GM23338 (cell line): ENCODE results near the gene FASN.

Source experiments
- EZH2 ChIP-seq: fragments of 200-600 bp; sonication (generic); IDR thresholded peaks from one replicate; pipeline ENCODE4 v1.8.0; 2017; ENCODE audit warnings: antibody characterized with exemption, mild to moderate bottlenecking, low read depth; ENCODE audit not compliant: unreplicated experiment
- EZH2phosphoT487 ChIP-seq: fragments of 200-600 bp; sonication (generic); IDR thresholded peaks from one replicate; pipeline ENCODE4 v1.8.1; 2018; ENCODE audit warnings: antibody characterized with exemption; ENCODE audit not compliant: unreplicated experiment
- POLR2AphosphoS5 ChIP-seq: IDR thresholded peaks from 2 replicates; pipeline ENCODE4 v1.6.1; 2016; ENCODE audit warnings: antibody characterized with exemption, low read depth
- TF ChIP-seq, protein P1 (sequence below), 2 experiments: fragments of 200-600 bp in 1 of 2; sonication (generic) in 1 of 2; conservative IDR thresholded peaks; 2 replicates each; pipeline versions ENCODE4 v1.5.1 to v1.6.1; 2016 to 2017; ENCODE audit warnings: antibody characterized with exemption in 2 of 2, low read depth in 2 of 2, mild to moderate bottlenecking in 2 of 2, moderate library complexity in 1 of 2
- TF ChIP-seq, protein P2 (sequence below): IDR thresholded peaks from one replicate; pipeline ENCODE4 v1.6.1; 2018; ENCODE audit warnings: antibody characterized with exemption; ENCODE audit not compliant: unreplicated experiment

GRCh38 chr17:82118815-82119380 is 20.9 kb upstream of the FASN start:
- no peak for TF ChIP-seq EZH2phosphoT487
- TF ChIP-seq, protein P1, sequence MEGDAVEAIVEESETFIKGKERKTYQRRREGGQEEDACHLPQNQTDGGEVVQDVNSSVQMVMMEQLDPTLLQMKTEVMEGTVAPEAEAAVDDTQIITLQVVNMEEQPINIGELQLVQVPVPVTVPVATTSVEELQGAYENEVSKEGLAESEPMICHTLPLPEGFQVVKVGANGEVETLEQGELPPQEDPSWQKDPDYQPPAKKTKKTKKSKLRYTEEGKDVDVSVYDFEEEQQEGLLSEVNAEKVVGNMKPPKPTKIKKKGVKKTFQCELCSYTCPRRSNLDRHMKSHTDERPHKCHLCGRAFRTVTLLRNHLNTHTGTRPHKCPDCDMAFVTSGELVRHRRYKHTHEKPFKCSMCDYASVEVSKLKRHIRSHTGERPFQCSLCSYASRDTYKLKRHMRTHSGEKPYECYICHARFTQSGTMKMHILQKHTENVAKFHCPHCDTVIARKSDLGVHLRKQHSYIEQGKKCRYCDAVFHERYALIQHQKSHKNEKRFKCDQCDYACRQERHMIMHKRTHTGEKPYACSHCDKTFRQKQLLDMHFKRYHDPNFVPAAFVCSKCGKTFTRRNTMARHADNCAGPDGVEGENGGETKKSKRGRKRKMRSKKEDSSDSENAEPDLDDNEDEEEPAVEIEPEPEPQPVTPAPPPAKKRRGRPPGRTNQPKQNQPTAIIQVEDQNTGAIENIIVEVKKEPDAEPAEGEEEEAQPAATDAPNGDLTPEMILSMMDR (conservative IDR thresholded peaks at IDR 0.05; ENCODE audit: low read depth in 2 of 2): no peak
- no peak for TF ChIP-seq POLR2AphosphoS5
- TF ChIP-seq, protein P2, sequence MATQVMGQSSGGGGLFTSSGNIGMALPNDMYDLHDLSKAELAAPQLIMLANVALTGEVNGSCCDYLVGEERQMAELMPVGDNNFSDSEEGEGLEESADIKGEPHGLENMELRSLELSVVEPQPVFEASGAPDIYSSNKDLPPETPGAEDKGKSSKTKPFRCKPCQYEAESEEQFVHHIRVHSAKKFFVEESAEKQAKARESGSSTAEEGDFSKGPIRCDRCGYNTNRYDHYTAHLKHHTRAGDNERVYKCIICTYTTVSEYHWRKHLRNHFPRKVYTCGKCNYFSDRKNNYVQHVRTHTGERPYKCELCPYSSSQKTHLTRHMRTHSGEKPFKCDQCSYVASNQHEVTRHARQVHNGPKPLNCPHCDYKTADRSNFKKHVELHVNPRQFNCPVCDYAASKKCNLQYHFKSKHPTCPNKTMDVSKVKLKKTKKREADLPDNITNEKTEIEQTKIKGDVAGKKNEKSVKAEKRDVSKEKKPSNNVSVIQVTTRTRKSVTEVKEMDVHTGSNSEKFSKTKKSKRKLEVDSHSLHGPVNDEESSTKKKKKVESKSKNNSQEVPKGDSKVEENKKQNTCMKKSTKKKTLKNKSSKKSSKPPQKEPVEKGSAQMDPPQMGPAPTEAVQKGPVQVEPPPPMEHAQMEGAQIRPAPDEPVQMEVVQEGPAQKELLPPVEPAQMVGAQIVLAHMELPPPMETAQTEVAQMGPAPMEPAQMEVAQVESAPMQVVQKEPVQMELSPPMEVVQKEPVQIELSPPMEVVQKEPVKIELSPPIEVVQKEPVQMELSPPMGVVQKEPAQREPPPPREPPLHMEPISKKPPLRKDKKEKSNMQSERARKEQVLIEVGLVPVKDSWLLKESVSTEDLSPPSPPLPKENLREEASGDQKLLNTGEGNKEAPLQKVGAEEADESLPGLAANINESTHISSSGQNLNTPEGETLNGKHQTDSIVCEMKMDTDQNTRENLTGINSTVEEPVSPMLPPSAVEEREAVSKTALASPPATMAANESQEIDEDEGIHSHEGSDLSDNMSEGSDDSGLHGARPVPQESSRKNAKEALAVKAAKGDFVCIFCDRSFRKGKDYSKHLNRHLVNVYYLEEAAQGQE: no peak
- no peak for TF ChIP-seq EZH2
